Measurements from ENCODE around the gene GRAP2. TPM values are rescaled to one million over a fixed set of nuclear protein-coding genes. Genes with fewer than 3 reads are reported as not detected.

Gene GRAP2
- total RNA-seq, 1 donor from 2014 or later = 31.3 TPM

- peak overlapping the region; percentile 67 for H3K4me3 Mint-ChIP-seq
- no peaks in the 10 kb centered on the region for H3K9me3 Mint-ChIP-seq
- H3K27ac Mint-ChIP-seq = peak overlapping the region; percentile 77
- H3K27me3 Mint-ChIP-seq (ENCODE audit: insufficient read depth) = no peaks in the 10 kb centered on the region
- no peak for DNase-seq (ENCODE audit: low spot score)
- intact Hi-C loops (cut with micrococcal nuclease) = no loop called here
- H3K36me3 Mint-ChIP-seq (ENCODE audit: low read depth) = peaks cover 24% of the 10 kb centered on the region
- H3K4me1 Mint-ChIP-seq (ENCODE audit: low read depth) = peaks cover 89% of the 10 kb centered on the region
These were observed 16.3 kb downstream of the GRAP2 start for GRCh38 chr22:39917197-39917643.

- intact Hi-C loops (cut with micrococcal nuclease) = no loop called here
- Mint-ChIP-seq H3K27me3 (ENCODE audit: insufficient read depth) (no peaks in the 10 kb centered on the region), H3K4me3 (peak overlapping the region; percentile 67), H3K4me1 (ENCODE audit: low read depth) (peaks cover 88% of the 10 kb centered on the region), H3K27ac (peak overlapping the region; percentile 77), H3K36me3 (ENCODE audit: low read depth) (peaks cover 23% of the 10 kb centered on the region), H3K9me3 (no peaks in the 10 kb centered on the region)
- no peak for DNase-seq (ENCODE audit: low spot score)
These were observed 17.1 kb downstream of the GRAP2 start for GRCh38 chr22:39917776-39918495.

- Mint-ChIP-seq H3K27ac (peak overlapping the region; percentile 95), H3K36me3 (ENCODE audit: low read depth) (peaks cover 20% of the 10 kb centered on the region), H3K4me1 (ENCODE audit: low read depth) (peaks cover 88% of the 10 kb centered on the region), H3K4me3 (peak overlapping the region; percentile 74), H3K9me3 (no peaks in the 10 kb centered on the region), H3K27me3 (ENCODE audit: insufficient read depth) (no peaks in the 10 kb centered on the region)
- intact Hi-C loops (cut with micrococcal nuclease) = loop anchor here (1.0 to 5.0 kb wide), 3 partner anchors 10 to 257 kb away; partner anchors contain the start of gene TNRC6B
- DNase-seq (ENCODE audit: low spot score) = peak; percentile 51
These were observed 19.4 kb downstream of the GRAP2 start for GRCh38 chr22:39920134-39920743.

- no peaks in the 10 kb centered on the region for H3K27me3 Mint-ChIP-seq (ENCODE audit: insufficient read depth)
- DNase-seq (ENCODE audit: low spot score) = no peak
- H3K4me3 Mint-ChIP-seq = no peak overlapping the region
- peaks cover 71% of the 10 kb centered on the region for H3K4me1 Mint-ChIP-seq (ENCODE audit: low read depth)
- peaks cover 29% of the 10 kb centered on the region for H3K36me3 Mint-ChIP-seq (ENCODE audit: low read depth)
- H3K27ac Mint-ChIP-seq = no peak overlapping the region
- intact Hi-C loops (cut with micrococcal nuclease) = loop anchor here (5.0 kb wide), 1 partner anchor 254 kb away; the partner anchor contains the start of gene TNRC6B
- no peaks in the 10 kb centered on the region for H3K9me3 Mint-ChIP-seq
These were observed 22.8 kb downstream of the GRAP2 start for GRCh38 chr22:39923696-39924095.

- peak overlapping the region; percentile 6 for H3K4me3 Mint-ChIP-seq
- peaks cover 29% of the 10 kb centered on the region for H3K36me3 Mint-ChIP-seq (ENCODE audit: low read depth)
- no peaks in the 10 kb centered on the region for H3K27me3 Mint-ChIP-seq (ENCODE audit: insufficient read depth)
- H3K27ac Mint-ChIP-seq = peak overlapping the region; percentile 14
- no peaks in the 10 kb centered on the region for H3K9me3 Mint-ChIP-seq
- intact Hi-C loops (cut with micrococcal nuclease) = loop anchor here (5.0 kb wide), 1 partner anchor 253 kb away; the partner anchor contains the start of gene TNRC6B
- H3K4me1 Mint-ChIP-seq (ENCODE audit: low read depth) = peaks cover 70% of the 10 kb centered on the region
- no peak for DNase-seq (ENCODE audit: low spot score)
These were observed 23.4 kb downstream of the GRAP2 start for GRCh38 chr22:39924286-39924685.

GRCh38 chr22:39925273-39925672 is 24.4 kb downstream of the GRAP2 start:
- DNase-seq (ENCODE audit: low spot score) = no peak
- H3K9me3 Mint-ChIP-seq = no peaks in the 10 kb centered on the region
- peak overlapping the region; percentile 96 for H3K27ac Mint-ChIP-seq
- H3K36me3 Mint-ChIP-seq (ENCODE audit: low read depth) = peaks cover 29% of the 10 kb centered on the region
- H3K4me3 Mint-ChIP-seq = no peak overlapping the region
- intact Hi-C loops (cut with micrococcal nuclease) = loop anchor here (5.0 kb wide), 1 partner anchor 37 kb away; the partner anchor contains the start of gene TMA7B
- H3K27me3 Mint-ChIP-seq (ENCODE audit: insufficient read depth) = no peaks in the 10 kb centered on the region
- peaks cover 60% of the 10 kb centered on the region for H3K4me1 Mint-ChIP-seq (ENCODE audit: low read depth)

GRCh38 chr22:39925909-39926679 is 25.2 kb downstream of the GRAP2 start:
- Mint-ChIP-seq H3K4me1 (ENCODE audit: low read depth) (peaks cover 52% of the 10 kb centered on the region), H3K27ac (peak overlapping the region; percentile 96), H3K27me3 (ENCODE audit: insufficient read depth) (no peaks in the 10 kb centered on the region), H3K36me3 (ENCODE audit: low read depth) (peaks cover 29% of the 10 kb centered on the region), H3K9me3 (no peaks in the 10 kb centered on the region), H3K4me3 (no peak overlapping the region)
- intact Hi-C loops (cut with micrococcal nuclease) = loop anchor here (1.0 to 5.0 kb wide), 4 partner anchors 8 to 36 kb away; partner anchors contain the start of gene TMA7B
- no peak for DNase-seq (ENCODE audit: low spot score)

GRCh38 chr22:39926753-39927152 is 25.9 kb downstream of the GRAP2 start:
- no peaks in the 10 kb centered on the region for H3K27me3 Mint-ChIP-seq (ENCODE audit: insufficient read depth)
- H3K36me3 Mint-ChIP-seq (ENCODE audit: low read depth) = peaks cover 29% of the 10 kb centered on the region
- DNase-seq (ENCODE audit: low spot score) = no peak
- H3K4me3 Mint-ChIP-seq = no peak overlapping the region
- intact Hi-C loops (cut with micrococcal nuclease) = loop anchor here (1.0 to 5.0 kb wide), 4 partner anchors 8 to 36 kb away; partner anchors contain the start of gene TMA7B
- peaks cover 45% of the 10 kb centered on the region for H3K4me1 Mint-ChIP-seq (ENCODE audit: low read depth)
- H3K27ac Mint-ChIP-seq = peak overlapping the region; percentile 96
- no peaks in the 10 kb centered on the region for H3K9me3 Mint-ChIP-seq

GRCh38 chr22:39927544-39927943 is 26.7 kb downstream of the GRAP2 start:
- Mint-ChIP-seq H3K4me3 (no peak overlapping the region), H3K9me3 (no peaks in the 10 kb centered on the region), H3K27me3 (ENCODE audit: insufficient read depth) (no peaks in the 10 kb centered on the region), H3K36me3 (ENCODE audit: low read depth) (peaks cover 22% of the 10 kb centered on the region), H3K4me1 (ENCODE audit: low read depth) (peaks cover 37% of the 10 kb centered on the region), H3K27ac (no peak overlapping the region)
- intact Hi-C loops (cut with micrococcal nuclease) = loop anchor here (2.0 to 5.0 kb wide), 3 partner anchors 13 to 35 kb away; partner anchors contain the start of gene TMA7B
- DNase-seq (ENCODE audit: low spot score) = no peak

- no peak for DNase-seq (ENCODE audit: low spot score)
- Mint-ChIP-seq H3K4me1 (ENCODE audit: low read depth) (peaks cover 39% of the 10 kb centered on the region), H3K27ac (no peak overlapping the region), H3K36me3 (ENCODE audit: low read depth) (peaks cover 26% of the 10 kb centered on the region), H3K9me3 (no peaks in the 10 kb centered on the region), H3K27me3 (ENCODE audit: insufficient read depth) (no peaks in the 10 kb centered on the region), H3K4me3 (no peak overlapping the region)
- intact Hi-C loops (cut with micrococcal nuclease) = loop anchor here (5.0 kb wide), 1 partner anchor 33 kb away; the partner anchor contains the start of gene TMA7B
These were observed 27.9 kb downstream of the GRAP2 start for GRCh38 chr22:39928536-39929520.

GRCh38 chr22:39931251-39931650 is 30.4 kb downstream of the GRAP2 start:
- H3K27ac Mint-ChIP-seq = no peak overlapping the region
- peaks cover 41% of the 10 kb centered on the region for H3K4me1 Mint-ChIP-seq (ENCODE audit: low read depth)
- H3K4me3 Mint-ChIP-seq = no peak overlapping the region
- H3K9me3 Mint-ChIP-seq = no peaks in the 10 kb centered on the region
- intact Hi-C loops (cut with micrococcal nuclease) = loop anchor here (1.0 kb wide), 1 partner anchor 9 kb away; no protein-coding TSS in a partner anchor
- no peaks in the 10 kb centered on the region for H3K27me3 Mint-ChIP-seq (ENCODE audit: insufficient read depth)
- H3K36me3 Mint-ChIP-seq (ENCODE audit: low read depth) = peaks cover 25% of the 10 kb centered on the region
- no peak for DNase-seq (ENCODE audit: low spot score)

Data from activated T-helper 1 cell treated with anti-CD3 and anti-CD28 coated beads, Interleukin-12 subunit alpha, Interleukin-12 subunit beta, Interleukin-2, Interleukin-4 antibody, amounts not matched to agents 30 ng/mL and 10 ng/mL and 1 ng/mL, durations not matched to agents 14 hours and 24 hours and 36 hours (primary cell).